H1 (cell line): Measurements from ENCODE around the gene PKD1. TPM values are rescaled to one million over a fixed set of nuclear protein-coding genes. Genes with fewer than 3 reads are reported as not detected.

Experiments used
- CTCF ChIA-PET: fragments of 300-600 bp; sonication (Branson Sonifier 250); formaldehyde crosslinking; loops from one replicate; lab custom pipeline; 2021; ENCODE audit not compliant: partially characterized antibody; lab: Charles Lee
- POLR2A ChIA-PET: fragments of 300-600 bp; sonication (Branson Sonifier 250); formaldehyde crosslinking; loops from one replicate; lab custom pipeline; 2021; ENCODE audit warnings: inconsistent platforms; ENCODE audit not compliant: partially characterized antibody; lab: Charles Lee
- DNase-seq, 2 experiments: peaks; one replicate each; pipeline versions ENCODE4 v3.0.0 to v3.0.0-alpha.2; 2010 to 2022; ENCODE audit warnings: low spot score in 2 of 2, low read depth in 1 of 2, mixed read lengths in 1 of 2
- FAIRE-seq: peaks from 2 replicates; lab custom pipeline; 2011; peaks lifted over from hg19 to GRCh38; lab: Jason Lieb, UNC
- H2AFZ ChIP-seq: 2 replicates; pipeline ENCODE4 v1.8.1; 2012; ENCODE audit warnings: low read length, inconsistent platforms
- H2AK5ac ChIP-seq: 2 replicates; pipeline ENCODE4 v1.6.1; 2013; ENCODE audit warnings: low read depth, low read length
- H2BK120ac ChIP-seq: replicated peaks from 2 replicates; pipeline ENCODE3; 2013; ENCODE audit warnings: low read depth, low read length, inconsistent platforms
- H2BK12ac ChIP-seq: 2 replicates; pipeline ENCODE4 v1.6.1; 2013; ENCODE audit warnings: low read depth, low read length
- H2BK15ac ChIP-seq: 2 replicates; pipeline ENCODE4 v1.6.1; 2013; ENCODE audit warnings: low read length
- H2BK20ac ChIP-seq: 2 replicates; pipeline ENCODE4 v1.6.1; 2013; ENCODE audit warnings: low read length
- H2BK5ac ChIP-seq: 2 replicates; pipeline ENCODE4 v1.6.1; 2013; ENCODE audit warnings: low read depth, low read length
- H3K14ac ChIP-seq: 2 replicates; pipeline ENCODE4 v1.6.1; 2013; ENCODE audit warnings: inconsistent platforms; ENCODE audit not compliant: insufficient read length
- H3K18ac ChIP-seq: 2 replicates; pipeline ENCODE4 v1.6.1; 2013; ENCODE audit warnings: low read length; ENCODE audit errors: extremely low read depth
- H3K23ac ChIP-seq: 2 replicates; pipeline ENCODE4 v1.6.1; 2013; ENCODE audit warnings: inconsistent platforms; ENCODE audit not compliant: insufficient read length
- H3K23me2 ChIP-seq: 2 replicates; pipeline ENCODE4 v1.6.1; 2013; ENCODE audit warnings: low read depth, low read length
- H3K27ac ChIP-seq: 2 replicates; pipeline ENCODE4 v1.6.1; 2011; ENCODE audit warnings: low read depth, low read length, inconsistent platforms
- H3K27me3 ChIP-seq, 4 experiments: replicated peaks in 1 of 4; 1 replicate in 1 of 4; 2 replicates in 3 of 4; pipeline versions ENCODE4 v1.6.1 to v1.8.1; 2011 to 2013; ENCODE audit warnings: low read length in 3 of 4, mild to moderate bottlenecking in 3 of 4, inconsistent platforms in 2 of 4, mixed read lengths in 2 of 4, moderate library complexity in 1 of 4; ENCODE audit not compliant: control insufficient read depth in 3 of 4, insufficient read depth in 3 of 4; ENCODE audit errors: extremely low read depth in 1 of 4
- H3K36me3 ChIP-seq, 4 experiments: 2 replicates each; pipeline versions ENCODE4 v1.6.1 to v1.8.1; 2011 to 2013; ENCODE audit warnings: mild to moderate bottlenecking in 4 of 4, low read length in 3 of 4, moderate library complexity in 2 of 4, control low read depth in 1 of 4, inconsistent platforms in 1 of 4; ENCODE audit not compliant: insufficient read depth in 4 of 4, control insufficient read depth in 2 of 4
- H3K4ac ChIP-seq: replicated peaks from 2 replicates; pipeline ENCODE3; 2013; ENCODE audit warnings: low read length, low read depth, mixed read lengths, inconsistent platforms; ENCODE audit not compliant: insufficient read length
- H3K4me1 ChIP-seq, 4 experiments: replicated peaks in 1 of 4; 1 replicate in 1 of 4; 2 replicates in 3 of 4; pipeline versions ENCODE4 v1.6.1 to v1.8.1; 2011 to 2013; ENCODE audit warnings: low read length in 3 of 4, inconsistent platforms in 2 of 4, mixed read lengths in 1 of 4; ENCODE audit not compliant: insufficient read depth in 4 of 4, control insufficient read depth in 3 of 4
- H3K4me2 ChIP-seq, 2 experiments: 2 replicates each; pipeline versions ENCODE4 v1.6.1 to v1.8.1; 2011 to 2013; ENCODE audit warnings: low read depth in 2 of 2, low read length in 2 of 2, control low read depth in 1 of 2, inconsistent platforms in 1 of 2, mild to moderate bottlenecking in 1 of 2; ENCODE audit not compliant: insufficient read depth in 1 of 2
- H3K4me3 ChIP-seq, 4 experiments: fragments of 200-600, 300-600 bp in 1 of 4; sonication (generic), shearing (Covaris generic), sonication (Bioruptor Twin) in 1 of 4; 2 replicates each; pipeline versions ENCODE4 v1.5.1 to v1.8.1; 2011 to 2016; ENCODE audit warnings: low read length in 4 of 4, low read depth in 3 of 4, control low read depth in 2 of 4, inconsistent platforms in 2 of 4, mild to moderate bottlenecking in 2 of 4, mixed read lengths in 1 of 4, moderate library complexity in 1 of 4; ENCODE audit not compliant: insufficient read depth in 2 of 4; ENCODE audit errors: extremely low read depth in 1 of 4
- H3K56ac ChIP-seq: replicated peaks from 2 replicates; pipeline ENCODE3; 2013; ENCODE audit warnings: low read depth, mild to moderate bottlenecking, mixed read lengths, low read length, inconsistent platforms; ENCODE audit not compliant: insufficient read length
- H3K79me1 ChIP-seq: 2 replicates; pipeline ENCODE4 v1.6.1; 2013; ENCODE audit warnings: low read depth, low read length, control low read depth
- H3K79me2 ChIP-seq, 2 experiments: 2 replicates each; pipeline versions ENCODE4 v1.6.1 to v1.8.1; 2012 to 2013; ENCODE audit warnings: low read length in 2 of 2, mild to moderate bottlenecking in 2 of 2, inconsistent platforms in 1 of 2; ENCODE audit not compliant: insufficient read depth in 2 of 2, control insufficient read depth in 1 of 2
- H3K9ac ChIP-seq, 4 experiments: replicated peaks in 1 of 4; 1 replicate in 1 of 4; 2 replicates in 3 of 4; pipeline versions ENCODE4 v1.6.1 to v1.8.1; 2011 to 2013; ENCODE audit warnings: low read depth in 3 of 4, low read length in 3 of 4, control low read depth in 2 of 4, mild to moderate bottlenecking in 2 of 4, moderate library complexity in 2 of 4, inconsistent platforms in 1 of 4; ENCODE audit errors: extremely low read depth in 1 of 4
- H3K9me3 ChIP-seq, 2 experiments: 2 replicates each; pipeline versions ENCODE4 v1.6.1 to v1.8.1; 2012 to 2013; ENCODE audit warnings: mild to moderate bottlenecking in 2 of 2, moderate library complexity in 2 of 2, control low read depth in 1 of 2, inconsistent platforms in 1 of 2, low read depth in 1 of 2, low read length in 1 of 2, mixed read lengths in 1 of 2; ENCODE audit not compliant: insufficient read depth in 2 of 2
- H4K20me1 ChIP-seq, 2 experiments: replicated peaks in 1 of 2; 2 replicates each; pipeline versions ENCODE3 to v1.8.1; 2011 to 2013; ENCODE audit warnings: inconsistent platforms in 2 of 2, low read length in 2 of 2, mild to moderate bottlenecking in 1 of 2; ENCODE audit not compliant: insufficient read depth in 2 of 2, control insufficient read depth in 1 of 2
- H4K5ac ChIP-seq: 2 replicates; pipeline ENCODE4 v1.6.1; 2013; ENCODE audit warnings: low read length, low read depth, mixed read lengths, inconsistent platforms; ENCODE audit not compliant: insufficient read length
- H4K8ac ChIP-seq: 2 replicates; pipeline ENCODE4 v1.8.0; 2013; ENCODE audit warnings: mild to moderate bottlenecking, moderate library complexity, low read length, inconsistent platforms; ENCODE audit not compliant: insufficient read depth; ENCODE audit errors: extremely low read depth
- H4K91ac ChIP-seq: replicated peaks from 2 replicates; pipeline ENCODE3; 2013; ENCODE audit warnings: low read length, mixed read lengths, inconsistent platforms; ENCODE audit not compliant: insufficient read length
- E2F6 ChIP-seq: IDR thresholded peaks from 2 replicates; pipeline ENCODE4 v1.6.1; 2012; ENCODE audit warnings: inconsistent platforms
- EP300 ChIP-seq, 2 experiments: IDR thresholded peaks; 1 replicate in 1 of 2; 2 replicates in 1 of 2; pipeline ENCODE4 v1.6.1; 2011 to 2012; ENCODE audit warnings: low read depth in 2 of 2, low read length in 2 of 2, mild to moderate bottlenecking in 2 of 2, borderline replicate concordance in 1 of 2, inconsistent platforms in 1 of 2, moderate library complexity in 1 of 2
- NRF1 ChIP-seq: IDR thresholded peaks from 2 replicates; pipeline ENCODE4 v1.6.1; 2011; ENCODE audit warnings: mild to moderate bottlenecking, low read depth, low read length, improper control_type of control experiment
- TCF12 ChIP-seq: IDR thresholded peaks from 2 replicates; pipeline ENCODE4 v1.6.1; 2011; ENCODE audit warnings: low read depth, mild to moderate bottlenecking, low read length
- WGBS, 2 experiments: shearing (Covaris generic) in 1 of 2; methylation state at CpG; one replicate each; pipeline versions ENCODE4 v1.1.6 to v1.1.7; 2013 to 2015; ENCODE audit warnings: low lambda C conversion rate in 2 of 2, mixed read lengths in 2 of 2, inconsistent platforms in 1 of 2, low coverage in 1 of 2, missing lambda C conversion rate in 1 of 2; ENCODE audit not compliant: insufficient replicate concordance in 2 of 2, insufficient coverage in 1 of 2, insufficient read length in 1 of 2; ENCODE audit errors: extremely low coverage in 1 of 2, missing lambda C conversion rate in 1 of 2; 5-methylcytosine and 5-hydroxymethylcytosine counted together
- polyA plus RNA-seq, 7 experiments: library from polyadenylated mRNA; depleted of rRNA in 3 of 7; stranded (reverse) in 5 of 7; unstranded in 2 of 7; fragments of >200 nt in 5 of 7; fragments of 200-250 nt in 2 of 7; gene quantifications; 1 replicate in 5 of 7; 2 replicates in 1 of 7; 4 replicates in 1 of 7; pipeline versions ENCODE4 v1.2.1 to v1.2.3, GENCODE V29; 2011 to 2013; ENCODE audit warnings: missing spikeins in 2 of 7, mixed read lengths in 2 of 7
- total RNA-seq: library from RNA; stranded (reverse); fragmentation: NEBNext Ultra II Directional; extraction: Animal tissue kit (Norgen Biotek cat#: 25700); gene quantifications from 2 replicates; pipeline ENCODE4 v1.2.1, GENCODE V29; 2021

PKD1 gene
- total and polyA plus RNA-seq, 2 of the 8 experiments (the other 6 are each of a cell fraction or from before 2014, with no cell fraction given), result 40.6 to 52.7 TPM

- ChIA-PET POLR2A (interaction anchor here (1.2 to 2.5 kb wide), 5 partner anchors 9 to 73 kb away, joined by 3 to 11 read pairs (median 5); partner anchors contain the start of gene ECI1), CTCF (no interaction called here)
- Histone ChIP-seq H3K4me3 (peak overlapping the region in 1 of 4 experiments; percentile 26; a peak in 1 of 8 replicates), H3K23ac (no peak overlapping the region), H2BK120ac (no peak overlapping the region), H2AFZ (no peak overlapping the region), H3K27ac (no peak overlapping the region), H2BK20ac (no peak overlapping the region), H2BK5ac (no peak overlapping the region), H3K9ac (no peak overlapping the region), H4K5ac (no peak overlapping the region), H4K8ac (no peak overlapping the region), H2AK5ac (no peak overlapping the region), H2BK12ac (no peak overlapping the region), H3K56ac (no peak overlapping the region), H3K4ac (no peak overlapping the region), H3K79me1 (no peaks in the 10 kb centered on the region), H4K20me1 (peaks cover 2 to 17% of the 10 kb centered on the region in 2 experiments), H3K9me3 (no peaks in the 10 kb centered on the region), H4K91ac (no peak overlapping the region), H2BK15ac (no peak overlapping the region), H3K23me2 (peaks cover 2% of the 10 kb centered on the region; the same call in 1 of the 2 replicates), H3K18ac (no peak overlapping the region), H3K4me1 (peaks cover 0 to 7% (median 2%) of the 10 kb centered on the region in 4 experiments; a peak in 4 of 7 replicates), H3K4me2 (no peak overlapping the region), H3K14ac (no peak overlapping the region), H3K79me2 (no peaks in the 10 kb centered on the region), H3K36me3 (peaks cover 11 to 32% (median 17%) of the 10 kb centered on the region in 4 experiments; a peak in 7 of 8 replicates), H3K27me3 (no peaks in the 10 kb centered on the region; a peak in 1 of 7 replicates)
- DNase-seq (no peak), FAIRE-seq (no peak)
- WGBS, 2 experiments, result 96% methylated on average over 16 of the region's 31 CpGs; no CpG with 5 or more reads in 1 of the 2 experiments
- TF ChIP-seq E2F6 (no peak), NRF1 (no peak), EP300 (IDR thresholded peaks at IDR 0.05; ENCODE audit: borderline replicate concordance in 1 of 2, low read depth in 2 of 2, low read length in 2 of 2) (no peak), TCF12 (no peak)
Measured at GRCh38 chr16:2179576-2179975, 43.9 kb upstream of the PKD1 start.
